ENCODE measurements around the gene UBL3.

The UBL3 gene

DNA sequence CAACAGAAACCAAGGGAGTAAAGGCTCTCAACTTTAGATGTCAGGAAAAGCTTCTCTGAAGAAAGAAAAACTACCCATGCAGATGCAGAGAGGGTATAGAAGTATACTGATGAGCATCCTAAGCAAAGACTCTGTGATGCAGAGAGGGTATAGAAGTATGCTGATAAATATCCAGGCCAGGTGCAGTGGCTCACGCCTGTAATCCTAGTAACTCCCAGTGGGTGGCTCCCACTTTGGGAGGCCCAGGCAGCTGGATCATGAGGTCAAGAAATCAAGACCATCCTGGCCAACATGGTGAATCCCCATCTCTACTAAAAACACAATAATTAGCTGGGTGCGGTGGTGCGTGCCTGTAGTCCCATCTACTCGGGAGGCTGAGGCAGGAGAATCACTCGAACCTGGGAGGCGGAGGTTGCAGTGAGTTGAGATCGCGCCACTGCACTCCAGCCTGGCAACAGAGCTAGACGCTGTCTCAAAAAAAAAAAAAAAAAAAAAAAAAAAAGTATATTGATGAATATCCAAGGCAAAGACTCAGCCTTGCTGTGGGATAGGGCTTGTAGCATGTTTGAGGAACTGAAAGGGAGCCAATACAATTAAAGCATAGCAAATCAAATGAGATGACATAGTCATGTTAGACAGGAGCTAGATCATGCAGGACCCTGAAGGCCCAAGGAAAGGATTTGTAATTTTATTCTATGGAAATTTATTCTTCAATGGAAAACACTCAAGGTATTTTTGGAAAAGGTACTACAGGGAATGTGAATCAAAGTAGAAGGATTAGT is 14.9 kb downstream of the UBL3 start:
- TF ChIP-seq Cebpa-rat (IDR thresholded peaks at IDR 0.05): no peak
- H3K9me3 ChIP-seq (replicated peaks in 1 of 11): peaks cover 0 to 20% (median 13%) of the 10 kb centered on the region in 11 experiments; a peak in 13 of 22 replicates
- no peak overlapping the region for H3K27ac ChIP-seq
- H3K36me3 ChIP-seq: peaks cover 0 to 23% (median 3%) of the 10 kb centered on the region in 11 experiments; a peak in 8 of 22 replicates
- H3K9ac ChIP-seq: no peak overlapping the region
- H3K4me1 ChIP-seq: peaks cover 0 to 3% (median 0%) of the 10 kb centered on the region in 10 experiments; a peak in 1 of 20 replicates
- H4K20me1 ChIP-seq: peaks cover 0 to 96% (median 3%) of the 10 kb centered on the region in 11 experiments; a peak in 11 of 22 replicates
- no peak overlapping the region for H3K4me3 ChIP-seq
- H3K4me2 ChIP-seq: no peak overlapping the region
- H3K27me3 ChIP-seq: no peaks in the 10 kb centered on the region

- no peaks in the 10 kb centered on the region for H3K27me3 ChIP-seq
- H3K4me2 ChIP-seq: no peak overlapping the region
- peaks cover 7 to 41% (median 35%) of the 10 kb centered on the region in 11 experiments; a peak in 21 of 22 replicates for H3K9me3 ChIP-seq (replicated peaks in 1 of 11)
- peaks cover 0 to 76% (median 3%) of the 10 kb centered on the region in 11 experiments; a peak in 11 of 22 replicates for H4K20me1 ChIP-seq
- TF ChIP-seq Cebpa-rat (IDR thresholded peaks at IDR 0.05): no peak
- H3K36me3 ChIP-seq: peaks cover 0 to 43% (median 17%) of the 10 kb centered on the region in 11 experiments; a peak in 15 of 22 replicates
- no peak overlapping the region for H3K27ac ChIP-seq
- peaks cover 0 to 9% (median 0%) of the 10 kb centered on the region in 10 experiments; a peak in 1 of 20 replicates for H3K4me1 ChIP-seq
- no peak overlapping the region for H3K4me3 ChIP-seq
- H3K9ac ChIP-seq: no peak overlapping the region
These were observed 17.6 kb downstream of the UBL3 start for GRCh38 chr13:29832761-29833298.

GRCh38 chr13:29830000-29830399 is 20.4 kb downstream of the UBL3 start:
- Histone ChIP-seq H3K36me3 (peaks cover 0 to 37% (median 17%) of the 10 kb centered on the region in 11 experiments; a peak in 15 of 22 replicates), H3K4me2 (no peak overlapping the region), H3K27me3 (no peaks in the 10 kb centered on the region), H3K4me3 (no peak overlapping the region), H3K27ac (no peak overlapping the region), H3K9ac (no peak overlapping the region), H3K9me3 (replicated peaks in 1 of 11) (peaks cover 7 to 42% (median 32%) of the 10 kb centered on the region in 11 experiments; a peak in 21 of 22 replicates), H4K20me1 (peaks cover 0 to 48% (median 0%) of the 10 kb centered on the region in 11 experiments; a peak in 8 of 22 replicates), H3K4me1 (peaks cover 0 to 9% (median 0%) of the 10 kb centered on the region in 10 experiments; a peak in 1 of 20 replicates)
- no peak for TF ChIP-seq Cebpa-rat (IDR thresholded peaks at IDR 0.05)

GRCh38 chr13:29819143-29819542 is 31.3 kb downstream of the UBL3 start:
- peaks cover 19 to 41% (median 37%) of the 10 kb centered on the region in 10 experiments for H3K4me1 ChIP-seq
- H3K4me2 ChIP-seq: peak overlapping the region in 10 of 11 experiments; percentile 28 to 89 (median 78); a peak in 16 of 22 replicates
- no peak for TF ChIP-seq Cebpa-rat (IDR thresholded peaks at IDR 0.05)
- H4K20me1 ChIP-seq: peaks cover 0 to 92% (median 9%) of the 10 kb centered on the region in 11 experiments; a peak in 11 of 22 replicates
- peak overlapping the region in 1 of 11 experiments; percentile 46; a peak in 3 of 22 replicates for H3K27ac ChIP-seq
- H3K4me3 ChIP-seq: no peak overlapping the region
- H3K36me3 ChIP-seq: peaks cover 0 to 5% (median 0%) of the 10 kb centered on the region in 11 experiments; a peak in 3 of 22 replicates
- peaks cover 0 to 19% (median 13%) of the 10 kb centered on the region in 11 experiments; a peak in 14 of 22 replicates for H3K9me3 ChIP-seq (replicated peaks in 1 of 11)
- no peak overlapping the region; a peak in 4 of 22 replicates for H3K9ac ChIP-seq
- no peaks in the 10 kb centered on the region for H3K27me3 ChIP-seq

- peak overlapping the region in 5 of 10 experiments; percentile 12 to 45 (median 37); a peak in 7 of 20 replicates for H3K4me3 ChIP-seq
These were observed 32.6 kb downstream of the UBL3 start for GRCh38 chr13:29817604-29818378.

DNA sequence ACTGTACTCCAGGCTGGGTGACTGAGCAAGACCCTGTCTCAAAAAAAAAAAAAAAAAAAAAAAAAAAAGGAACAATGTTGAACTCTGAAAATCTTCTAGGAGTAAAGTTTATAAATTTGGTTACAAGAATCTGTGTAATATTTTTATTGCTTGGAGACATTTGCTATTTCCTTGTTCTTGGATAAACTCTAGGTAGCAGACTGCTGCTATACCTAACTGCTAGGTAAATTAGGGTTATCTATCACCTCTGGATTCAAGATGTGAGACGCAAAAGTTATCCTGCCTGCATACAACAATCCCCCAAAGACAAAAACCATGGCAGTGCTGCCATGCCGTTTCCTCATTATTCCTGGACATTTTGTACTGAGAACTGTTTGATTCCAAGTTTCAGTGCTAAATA is 33.7 kb downstream of the UBL3 start:
- Histone ChIP-seq H3K4me1 (peaks cover 19 to 41% (median 37%) of the 10 kb centered on the region in 10 experiments), H3K27ac (peak overlapping the region in 4 of 11 experiments; percentile 51 to 77 (median 58); a peak in 3 of 22 replicates), H3K4me2 (peak overlapping the region; percentile 58 to 89 (median 77); a peak in 21 of 22 replicates), H4K20me1 (peaks cover 0 to 100% (median 9%) of the 10 kb centered on the region in 11 experiments; a peak in 12 of 22 replicates), H3K9ac (peak overlapping the region in 1 of 11 experiments; percentile 68; a peak in 2 of 22 replicates), H3K9me3 (replicated peaks in 1 of 11) (peaks cover 0 to 16% (median 9%) of the 10 kb centered on the region in 11 experiments; a peak in 13 of 22 replicates), H3K27me3 (no peaks in the 10 kb centered on the region), H3K36me3 (peaks cover 0 to 5% (median 0%) of the 10 kb centered on the region in 11 experiments; a peak in 3 of 22 replicates), H3K4me3 (no peak overlapping the region)
- no peak for TF ChIP-seq Cebpa-rat (IDR thresholded peaks at IDR 0.05)

More at GRCh38 chr13:29817604-29818378, 32.6 kb downstream of the UBL3 start:
- no peak for TF ChIP-seq Cebpa-rat (IDR thresholded peaks at IDR 0.05)
- Histone ChIP-seq H3K27ac (peak overlapping the region; percentile 35 to 77 (median 59); a peak in 21 of 22 replicates), H3K4me1 (peaks cover 19 to 41% (median 37%) of the 10 kb centered on the region in 10 experiments), H3K9me3 (replicated peaks in 1 of 11) (peaks cover 0 to 16% (median 9%) of the 10 kb centered on the region in 11 experiments; a peak in 13 of 22 replicates), H3K9ac (peak overlapping the region in 10 of 11 experiments; percentile 24 to 68 (median 48); a peak in 16 of 22 replicates), H3K27me3 (no peaks in the 10 kb centered on the region), H4K20me1 (peaks cover 0 to 99% (median 9%) of the 10 kb centered on the region in 11 experiments; a peak in 11 of 22 replicates), H3K36me3 (peaks cover 0 to 5% (median 0%) of the 10 kb centered on the region in 11 experiments; a peak in 3 of 22 replicates), H3K4me2 (peak overlapping the region; percentile 58 to 89 (median 77))

DNA sequence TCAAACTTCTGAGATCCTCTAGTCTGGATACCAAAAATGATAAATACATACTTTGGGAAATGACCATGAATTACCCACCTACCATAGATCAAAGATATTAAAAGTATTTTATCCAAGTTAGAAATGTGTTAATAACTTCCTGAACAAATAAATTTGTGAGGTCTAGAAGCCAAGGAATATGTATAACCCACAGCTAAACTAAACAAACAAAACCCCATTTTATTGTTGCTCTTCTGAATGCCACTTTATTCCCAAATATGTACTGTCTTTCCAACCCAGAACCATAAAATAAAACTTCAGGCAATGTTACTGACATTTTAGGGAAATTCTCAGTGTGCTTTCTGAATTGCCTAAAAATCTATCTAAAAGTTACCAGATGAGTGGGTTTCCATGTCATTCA is 35.1 kb downstream of the UBL3 start:
- Histone ChIP-seq H3K27ac (no peak overlapping the region), H3K4me2 (no peak overlapping the region), H3K9ac (no peak overlapping the region), H3K9me3 (replicated peaks in 1 of 11) (peaks cover 0 to 4% (median 0%) of the 10 kb centered on the region in 11 experiments; a peak in 4 of 22 replicates), H3K4me3 (no peak overlapping the region), H3K27me3 (no peaks in the 10 kb centered on the region), H4K20me1 (peaks cover 0 to 100% (median 17%) of the 10 kb centered on the region in 11 experiments; a peak in 12 of 22 replicates), H3K36me3 (no peaks in the 10 kb centered on the region), H3K4me1 (peaks cover 19 to 41% (median 37%) of the 10 kb centered on the region in 10 experiments)
- TF ChIP-seq Cebpa-rat (IDR thresholded peaks at IDR 0.05): no peak

GRCh38 chr13:29810898-29811297 is 39.5 kb downstream of the UBL3 start:
- TF ChIP-seq Cebpa-rat (IDR thresholded peaks at IDR 0.05): no peak
- no peaks in the 10 kb centered on the region for H3K27me3 ChIP-seq
- no peak overlapping the region for H3K4me3 ChIP-seq
- no peak overlapping the region for H3K4me2 ChIP-seq
- no peak overlapping the region for H3K9ac ChIP-seq
- H4K20me1 ChIP-seq: peaks cover 0 to 100% (median 20%) of the 10 kb centered on the region in 11 experiments; a peak in 13 of 22 replicates
- H3K27ac ChIP-seq: no peak overlapping the region
- H3K36me3 ChIP-seq: no peaks in the 10 kb centered on the region
- no peaks in the 10 kb centered on the region; a peak in 1 of 20 replicates for H3K4me1 ChIP-seq
- no peaks in the 10 kb centered on the region for H3K9me3 ChIP-seq (replicated peaks in 1 of 11)

All from BLaER1 treated with 17β-estradiol and CSF1 and Interleukin-3, amounts not matched to agents 10 nM and 100 nM (cell line).